HG03354 (cell line): ENCODE measurements around the gene SLC6A6.
A peak's percentile ranks its signal among the peaks of the same experiment; 100 is the strongest.

ENCODE experiments used
- ATAC-seq: cut with Tn5 transposase; IDR thresholded peaks from one replicate; pipeline ENCODE4 v1.9.1; 2021; ENCODE audit warnings: mild to moderate bottlenecking; ENCODE audit not compliant: unreplicated experiment, poor library complexity, severe bottlenecking

The SLC6A6 gene

DNA sequence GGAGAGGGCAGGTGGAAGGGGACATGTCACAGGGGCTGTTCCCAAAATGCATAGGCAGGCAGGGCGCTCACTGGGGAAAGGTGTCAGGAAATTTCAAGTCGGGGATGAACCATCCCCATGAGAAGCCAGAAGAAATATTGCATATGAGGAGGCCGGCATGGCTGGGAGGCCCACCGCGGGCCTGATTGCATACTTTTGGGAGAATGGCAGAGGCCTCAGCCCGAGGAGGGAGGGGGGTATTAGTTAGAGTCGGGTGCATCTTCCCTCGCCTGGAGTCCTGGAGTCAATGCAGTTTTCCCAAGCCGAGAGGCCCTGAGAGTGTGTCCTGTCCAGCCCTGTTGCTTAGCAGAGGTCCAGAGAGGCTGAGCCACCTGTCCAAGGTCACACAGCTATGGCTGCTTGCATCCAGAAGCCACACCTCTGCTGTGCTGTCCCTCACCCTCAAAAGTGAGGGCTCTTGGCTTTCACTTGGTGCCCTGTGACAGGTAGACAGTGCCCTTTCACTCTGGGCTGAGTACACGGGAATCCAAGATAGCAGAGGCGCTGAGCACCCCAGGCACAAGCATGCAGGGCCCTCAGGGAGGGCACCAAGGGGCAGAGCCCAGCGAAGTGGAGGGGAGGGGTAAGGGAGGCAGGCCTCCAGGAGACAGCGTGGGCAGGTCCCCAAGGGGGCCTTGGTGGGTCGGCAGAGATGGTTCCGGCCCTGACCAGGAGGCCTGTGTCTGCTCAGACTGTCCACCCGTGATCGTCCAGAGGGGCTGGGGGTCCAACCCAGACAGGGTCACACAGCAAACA, 89.2 kb downstream of the SLC6A6 start:
- no peak for ATAC-seq

DNA sequence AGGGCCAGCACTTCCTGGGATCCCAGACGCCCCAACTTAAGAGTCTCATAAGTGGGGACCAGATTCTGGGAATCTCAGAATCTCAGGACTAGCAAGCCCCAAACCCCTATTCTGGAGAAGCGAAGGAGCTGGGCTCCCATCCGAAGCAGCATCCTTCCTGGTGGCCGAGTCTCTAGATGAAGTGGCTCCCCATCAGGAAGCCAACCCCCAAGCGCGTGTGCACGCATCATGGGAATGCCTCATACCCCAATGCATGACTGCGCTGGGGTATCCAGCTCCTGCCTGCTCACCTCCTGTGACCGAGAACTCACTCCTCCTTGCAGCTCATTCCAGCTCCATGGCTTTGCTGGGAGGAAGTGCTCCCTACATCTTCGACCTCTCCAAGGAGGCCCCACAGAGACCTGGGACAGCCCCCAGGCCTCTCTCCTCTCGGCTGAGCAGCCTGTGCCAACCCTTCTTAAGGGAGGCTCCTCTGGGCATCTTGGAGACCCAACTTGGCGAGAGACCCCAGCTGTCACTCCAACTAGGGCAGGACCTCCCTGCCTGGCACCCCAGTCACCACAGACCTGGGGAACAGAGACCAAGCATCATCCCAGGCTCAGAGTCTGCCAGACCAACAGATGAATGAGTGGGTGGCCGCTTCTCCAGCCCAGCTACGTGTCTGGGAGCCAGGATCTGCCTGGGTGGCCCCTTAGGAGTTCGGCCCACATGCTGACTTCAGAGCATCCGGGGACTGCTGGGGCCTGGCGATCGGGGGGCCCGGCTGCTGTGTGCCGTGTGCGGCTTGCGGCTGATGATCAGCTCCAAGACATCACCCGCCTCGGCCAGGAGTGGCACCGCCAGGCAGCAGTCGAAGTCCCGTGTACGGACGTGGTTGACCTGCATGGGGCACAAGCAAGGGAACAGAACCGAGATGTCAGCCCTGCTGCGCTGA, 90.8 kb downstream of the SLC6A6 start:
- no peak for ATAC-seq

- ATAC-seq, result no peak
These were observed 92.0 kb downstream of the SLC6A6 start for GRCh38 chr3:14494279-14494972.

- no peak for ATAC-seq
These were observed 92.5 kb downstream of the SLC6A6 start for GRCh38 chr3:14494973-14495300.

GRCh38 chr3:14496351-14496750, 93.9 kb downstream of the SLC6A6 start:
- no peak for ATAC-seq

DNA sequence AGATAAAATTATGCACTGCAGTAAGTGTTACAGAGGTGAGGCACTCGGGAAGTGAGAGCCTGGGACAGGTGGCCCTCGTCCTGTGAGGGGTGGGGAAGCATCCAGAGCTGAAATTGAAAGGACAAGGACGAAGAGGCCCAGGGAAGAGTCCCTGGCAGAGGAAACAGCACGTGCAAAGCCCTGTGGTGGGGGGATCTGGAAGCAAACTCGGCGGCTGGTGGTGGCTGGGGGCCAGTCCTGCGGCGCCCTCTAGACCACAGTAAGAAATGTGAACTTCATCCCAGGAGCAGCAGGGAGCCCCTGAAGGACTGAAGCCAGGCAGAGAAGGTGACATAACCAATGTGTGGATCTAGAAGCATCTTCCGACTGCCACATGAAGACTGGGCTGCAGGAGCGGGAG, 94.9 kb downstream of the SLC6A6 start:
- no peak for ATAC-seq

DNA sequence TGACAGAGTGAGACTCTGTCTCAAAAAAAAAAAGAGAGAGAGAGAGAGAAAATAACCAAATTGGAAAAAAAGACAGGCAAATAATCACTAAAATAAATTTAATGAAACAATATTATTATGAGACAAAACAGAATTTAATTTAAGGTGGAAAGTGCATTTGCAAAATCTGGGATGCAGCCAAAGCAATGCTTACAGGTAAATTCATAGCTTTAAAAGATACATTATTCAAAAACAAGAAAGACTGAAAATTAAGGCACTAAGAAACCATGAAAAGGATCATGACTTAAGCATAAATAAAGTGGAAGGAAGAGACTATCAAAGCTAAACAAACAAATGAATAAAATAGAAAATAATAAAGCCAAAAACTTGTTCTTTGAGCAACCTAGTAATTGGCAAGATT, 100.1 kb downstream of the SLC6A6 start:
- no peak for ATAC-seq

- ATAC-seq, result no peak
These were observed 100.8 kb downstream of the SLC6A6 start for GRCh38 chr3:14503033-14503705.

GRCh38 chr3:14503706-14504065, 101.3 kb downstream of the SLC6A6 start:
- no peak for ATAC-seq

GRCh38 chr3:14505001-14505802, 102.8 kb downstream of the SLC6A6 start:
- no peak for ATAC-seq

DNA sequence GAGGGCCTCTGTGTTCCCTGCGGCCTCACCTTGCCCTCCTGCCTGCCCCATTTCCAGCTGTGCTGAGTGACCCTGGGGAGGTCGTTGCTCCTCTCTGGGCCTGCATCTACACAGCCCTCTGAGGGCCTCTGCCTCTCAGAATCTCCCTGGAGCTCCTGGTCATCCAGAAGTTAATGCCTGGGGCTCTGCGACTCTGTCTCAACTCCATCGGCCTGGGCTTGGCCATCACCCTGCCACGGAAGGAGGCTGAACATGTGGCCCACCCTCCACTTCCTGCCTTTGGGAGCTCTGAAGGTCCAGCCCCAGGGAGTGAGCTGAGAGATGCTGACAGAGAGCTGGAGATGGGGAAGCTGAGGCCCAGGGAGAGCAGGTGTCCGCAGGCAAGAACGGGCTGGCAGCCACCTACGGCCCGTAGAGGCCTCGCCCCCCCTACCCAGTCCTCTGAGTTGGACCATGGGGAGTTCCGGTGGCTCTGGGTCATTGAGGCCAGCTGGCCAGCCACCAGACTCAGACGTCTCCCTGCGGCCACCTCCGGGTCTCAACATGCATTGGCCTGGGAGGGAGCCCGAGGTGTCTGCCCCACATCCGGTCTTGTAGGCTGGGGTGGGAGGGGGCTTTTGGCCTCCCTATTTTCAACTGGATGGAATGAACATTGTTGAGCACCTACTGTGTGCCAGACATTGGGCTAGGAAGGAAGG, 103.5 kb downstream of the SLC6A6 start:
- no peak for ATAC-seq

GRCh38 chr3:14506626-14507304, 104.4 kb downstream of the SLC6A6 start:
- ATAC-seq, result no peak

GRCh38 chr3:14507305-14507741, 104.9 kb downstream of the SLC6A6 start:
- ATAC-seq, result no peak

DNA sequence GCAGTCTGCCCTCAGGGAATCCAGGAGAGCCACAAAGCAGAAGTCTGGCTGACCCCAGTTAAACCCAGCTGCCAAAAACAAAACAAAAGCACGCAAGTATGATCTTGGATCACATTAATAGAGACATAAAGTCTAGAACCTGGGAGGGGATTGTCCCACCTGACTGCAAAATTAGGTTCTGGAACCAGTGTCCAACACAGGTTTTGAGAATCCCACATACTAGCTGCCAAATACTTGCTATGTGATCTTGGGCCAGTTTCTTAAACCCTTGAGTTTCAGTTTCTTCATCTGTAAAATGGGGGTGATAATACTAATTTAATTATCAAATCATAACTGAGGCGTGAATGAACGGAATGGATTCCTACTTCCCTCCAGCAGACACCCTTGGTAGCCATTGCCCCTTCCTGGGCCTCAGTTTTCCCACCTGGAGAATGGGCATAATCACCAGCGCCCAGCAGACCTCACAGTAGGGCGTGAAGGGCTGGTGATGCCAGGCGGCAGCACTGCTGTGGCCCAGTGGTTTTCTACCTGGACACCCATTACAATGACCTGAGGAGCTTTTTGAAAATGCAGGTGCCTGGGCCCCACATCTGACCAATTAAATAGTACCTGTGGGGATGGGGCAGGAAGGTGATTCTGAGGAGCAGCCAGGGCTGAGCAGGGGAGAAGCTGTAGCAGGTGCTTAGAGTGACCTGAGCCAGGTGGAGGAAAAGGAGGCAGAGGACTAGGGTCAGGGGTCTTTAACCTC, 105.5 kb downstream of the SLC6A6 start:
- ATAC-seq, result no peak

- ATAC-seq, result no peak
These were observed 106.1 kb downstream of the SLC6A6 start for GRCh38 chr3:14508505-14508819.

DNA sequence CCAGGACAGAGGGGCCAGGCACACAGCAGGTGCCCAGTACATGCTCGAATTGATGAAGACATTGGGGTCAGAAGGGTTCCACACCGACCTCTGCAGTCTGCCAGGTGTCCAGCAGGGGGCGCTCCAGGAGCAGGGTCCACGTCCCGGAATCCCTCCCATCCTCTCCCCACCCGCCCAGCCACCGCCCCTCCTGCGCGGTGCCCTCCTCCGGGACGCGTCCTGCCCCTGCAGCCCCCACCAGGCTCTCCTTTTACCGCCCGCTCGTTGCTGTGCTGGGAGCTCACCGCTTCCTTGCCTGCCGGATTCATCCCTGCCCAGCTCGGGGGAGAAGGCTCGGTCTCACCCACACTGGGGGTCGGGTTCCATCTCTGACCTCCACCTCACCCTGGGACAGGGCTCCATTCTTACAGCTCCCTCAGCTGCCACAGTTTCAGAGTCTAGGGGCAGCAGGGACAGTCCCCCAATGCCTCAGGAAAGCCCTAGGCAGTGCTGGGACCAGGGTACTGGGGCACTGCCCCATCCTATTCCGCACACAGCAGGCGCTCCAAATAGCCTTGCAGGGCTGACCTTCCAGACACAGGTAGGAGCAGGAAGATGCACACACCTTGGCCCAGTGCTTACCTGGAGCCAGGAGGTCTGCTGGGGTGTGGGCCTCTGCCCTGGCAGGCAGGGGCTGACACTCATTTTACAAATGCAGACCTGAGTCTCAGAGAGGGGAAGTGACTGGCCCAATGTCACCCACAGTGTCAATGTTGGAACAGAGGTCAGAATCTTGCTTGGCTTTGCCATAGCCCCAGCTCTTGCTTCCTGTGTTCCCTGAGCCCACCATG, 106.8 kb downstream of the SLC6A6 start:
- peak; percentile 68 for ATAC-seq

DNA sequence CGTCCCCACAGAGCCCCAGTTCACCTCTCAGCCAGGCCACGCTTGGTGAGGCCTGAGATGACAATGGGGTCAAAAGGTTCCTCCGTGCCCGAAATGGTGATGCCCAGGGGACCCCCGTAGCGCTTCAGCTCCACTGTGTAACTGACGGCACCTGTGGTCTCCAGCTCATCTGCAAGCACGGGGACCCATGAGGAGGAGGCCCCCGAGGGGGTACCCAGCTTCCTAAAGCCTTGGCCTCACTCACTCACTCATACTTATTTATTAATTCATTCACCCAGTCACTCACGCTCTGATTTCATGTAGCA, 107.3 kb downstream of the SLC6A6 start:
- ATAC-seq, result no peak
